Psoas muscle (tissue), 8 donors: ENCODE results near the gene ANKRD18B. TPM values are rescaled to one million over a fixed set of nuclear protein-coding genes. Genes with fewer than 3 reads are reported as not detected.
"Not testable (repeated sequence)": the region's sequence is repeated elsewhere in the genome, so short reads cannot be mapped to it uniquely, and the experiment has no call there.

Source experiments
- ATAC-seq, 4 donors: fragments of 200-7000 bp; cut with Tn5 transposase; one replicate each; pipeline ENCODE4 v1.9.1; 2020; ENCODE audit warnings: moderate library complexity in 3 of 4, mild to moderate bottlenecking in 2 of 4
- DNase-seq, 2 donors: peaks; one replicate each; pipeline ENCODE4 v3.0.0-alpha.2; 2020
- H3K27ac ChIP-seq: fragments of 200-600 bp; one replicate; pipeline ENCODE4 v1.8.0; 2022
- H3K27me3 ChIP-seq, 3 donors: fragments of 200-600 bp in 1 of 3; one replicate each; pipeline versions ENCODE4 v1.6.1 to v1.8.0; 2013 to 2022; ENCODE audit warnings: low read length in 2 of 3, mild to moderate bottlenecking in 2 of 3, moderate library complexity in 1 of 3; ENCODE audit not compliant: insufficient read depth in 3 of 3
- H3K36me3 ChIP-seq, 2 donors: fragments of 200-600 bp in 1 of 2; one replicate each; pipeline versions ENCODE4 v1.6.1 to v1.8.0; 2013 to 2022; ENCODE audit warnings: low read depth in 1 of 2, mild to moderate bottlenecking in 1 of 2, moderate library complexity in 1 of 2; ENCODE audit not compliant: insufficient read depth in 1 of 2
- H3K4me1 ChIP-seq: fragments of 200-600 bp; one replicate; pipeline ENCODE4 v1.8.0; 2022
- H3K4me3 ChIP-seq: fragments of 200-600 bp; one replicate; pipeline ENCODE4 v1.8.0; 2022; ENCODE audit warnings: mild to moderate bottlenecking
- H3K9me3 ChIP-seq: fragments of 200-600 bp; one replicate; pipeline ENCODE4 v1.8.0; 2022
- WGBS, 3 donors: extraction: QIAGEN DNeasy Blood & Tissue Kit; methylation state at CpG; one replicate each; pipeline versions ENCODE4 v1.1.6 to v1.1.7; 2013; 5-methylcytosine and 5-hydroxymethylcytosine counted together
- intact Hi-C, 2 donors: fragments of 100-400 bp; cut with DNase I; formaldehyde crosslinking; loops; one replicate each; pipeline versions ENCODE4 v1.11.0 to v1.14.2; 2022
- polyA plus RNA-seq, 3 donors: library from polyadenylated mRNA; stranded (reverse); fragments of 200-250 nt; gene quantifications; one replicate each; pipeline ENCODE4 v1.2.3, GENCODE V29; 2013
- total RNA-seq, 4 donors: library from RNA; stranded (reverse); fragmentation: NEBNext Ultra II Directional in 2 of 4; extraction: Animal tissue kit (Norgen Biotek cat#: 25700) in 2 of 4; gene quantifications; one replicate each; pipeline versions ENCODE4 v1.2.1 to v1.2.4, GENCODE V29; 2021 to 2023
- TF ChIP-seq, protein P1 (sequence below): fragments of 200-600 bp; IDR thresholded peaks from one replicate; pipeline ENCODE4 v1.8.0; 2022; ENCODE audit warnings: antibody characterized with exemption
- donor health status: healthy with polysubstance abuse.
- donor health status: DM: no; HTN: no; CAD: no; lungs with moderate emphysema.
- donor health status: Bipolar disorder and iron deficiency.
- donor health status: healthy.
- donor health status: DM: yes; HTN: yes; CAD: no.
- donor health status: DM: no; HTN: no; CAD: no.
- donor health status: DM: no; HTN: no; CAD: no.
- donor health status: DM: yes; HTN: yes; CAD: no.

The ANKRD18B gene
- total and polyA plus RNA-seq, 7 donors: 0.01 to 0.43 (median 0.25) TPM; not detected in 2

DNA sequence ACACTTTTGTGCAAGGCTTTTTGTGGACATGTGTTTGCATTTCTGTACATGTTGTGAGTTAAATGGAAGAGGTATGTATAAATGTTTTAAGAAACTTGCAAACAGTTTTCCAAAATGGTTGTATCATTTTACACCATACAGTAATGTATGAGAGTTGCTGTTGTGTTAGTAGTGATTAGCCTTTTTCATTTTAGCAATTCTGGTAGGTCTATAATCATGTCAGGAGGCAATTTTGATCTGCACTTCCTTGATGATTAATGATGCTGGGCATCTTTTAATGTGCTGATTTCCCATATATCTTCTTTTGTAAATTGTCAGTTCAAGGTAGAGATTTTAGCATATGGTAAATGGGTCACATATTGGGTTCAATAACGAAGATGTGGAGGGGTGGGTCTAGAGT, 87.3 kb downstream of the ANKRD18B start:
- Histone ChIP-seq H3K4me1 (no peaks in the 10 kb centered on the region), H3K27me3 (peaks cover 0 to 2% (median 0%) of the 10 kb centered on the region in 3 donors), H3K9me3 (no peaks in the 10 kb centered on the region), H3K4me3 (no peak overlapping the region), H3K27ac (no peak overlapping the region), H3K36me3 (no peaks in the 10 kb centered on the region)
- TF ChIP-seq, protein P1, sequence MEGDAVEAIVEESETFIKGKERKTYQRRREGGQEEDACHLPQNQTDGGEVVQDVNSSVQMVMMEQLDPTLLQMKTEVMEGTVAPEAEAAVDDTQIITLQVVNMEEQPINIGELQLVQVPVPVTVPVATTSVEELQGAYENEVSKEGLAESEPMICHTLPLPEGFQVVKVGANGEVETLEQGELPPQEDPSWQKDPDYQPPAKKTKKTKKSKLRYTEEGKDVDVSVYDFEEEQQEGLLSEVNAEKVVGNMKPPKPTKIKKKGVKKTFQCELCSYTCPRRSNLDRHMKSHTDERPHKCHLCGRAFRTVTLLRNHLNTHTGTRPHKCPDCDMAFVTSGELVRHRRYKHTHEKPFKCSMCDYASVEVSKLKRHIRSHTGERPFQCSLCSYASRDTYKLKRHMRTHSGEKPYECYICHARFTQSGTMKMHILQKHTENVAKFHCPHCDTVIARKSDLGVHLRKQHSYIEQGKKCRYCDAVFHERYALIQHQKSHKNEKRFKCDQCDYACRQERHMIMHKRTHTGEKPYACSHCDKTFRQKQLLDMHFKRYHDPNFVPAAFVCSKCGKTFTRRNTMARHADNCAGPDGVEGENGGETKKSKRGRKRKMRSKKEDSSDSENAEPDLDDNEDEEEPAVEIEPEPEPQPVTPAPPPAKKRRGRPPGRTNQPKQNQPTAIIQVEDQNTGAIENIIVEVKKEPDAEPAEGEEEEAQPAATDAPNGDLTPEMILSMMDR: no peak
- intact Hi-C loops: no loop called here
- ATAC-seq: no peak
- 63 to 76% (median 74%) methylated on average over 1 of the region's 1 CpG for WGBS, 3 donors
- no peak for DNase-seq

GRCh38 chr9:33612410-33612809, 88.4 kb downstream of the ANKRD18B start:
- H3K9me3 ChIP-seq, DNase-seq, intact Hi-C loops, H3K36me3 ChIP-seq, H3K27me3 ChIP-seq, H3K4me3 ChIP-seq, H3K27ac ChIP-seq, ATAC-seq, H3K4me1 ChIP-seq: not testable (repeated sequence)
- WGBS, 3 donors: 36 to 53% (median 40%) methylated on average over 2 of the region's 2 CpGs

DNA sequence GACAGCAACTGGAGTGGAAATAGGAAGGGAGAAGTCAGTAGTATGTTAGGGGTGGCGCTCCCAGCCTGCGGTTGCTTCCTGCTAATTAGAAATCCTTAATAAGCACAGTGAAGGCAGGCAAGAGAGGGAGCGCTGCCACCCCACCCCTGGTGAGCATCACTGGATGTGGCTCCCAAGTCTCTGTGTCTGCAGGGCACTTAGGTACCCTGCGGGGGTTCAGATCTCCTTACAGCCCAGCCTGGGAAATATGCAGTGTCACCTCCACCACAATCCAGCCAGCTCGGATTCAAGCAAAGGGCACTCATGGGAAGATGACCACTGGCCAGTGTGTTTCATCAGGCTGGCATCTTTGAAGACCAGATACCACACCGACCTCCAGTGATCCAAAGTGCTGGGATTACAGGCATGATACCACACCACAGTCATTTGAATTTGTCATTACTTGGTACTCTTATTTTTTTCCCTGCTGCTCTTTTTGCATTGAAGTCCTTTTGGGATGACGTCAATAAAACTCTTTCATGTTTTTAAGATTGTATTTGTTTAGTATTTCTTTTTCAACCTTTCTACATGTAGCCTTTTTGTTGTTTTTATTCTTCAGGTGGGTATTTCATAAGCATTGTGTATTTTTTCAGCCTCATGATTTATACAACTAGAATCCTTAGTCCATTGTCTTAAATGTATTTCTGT, 90.1 kb downstream of the ANKRD18B start:
- 86 to 88% (median 87%) methylated on average over 7 of the region's 7 CpGs for WGBS, 3 donors
- DNase-seq: no peak
- TF ChIP-seq, protein P1: no peak

DNA sequence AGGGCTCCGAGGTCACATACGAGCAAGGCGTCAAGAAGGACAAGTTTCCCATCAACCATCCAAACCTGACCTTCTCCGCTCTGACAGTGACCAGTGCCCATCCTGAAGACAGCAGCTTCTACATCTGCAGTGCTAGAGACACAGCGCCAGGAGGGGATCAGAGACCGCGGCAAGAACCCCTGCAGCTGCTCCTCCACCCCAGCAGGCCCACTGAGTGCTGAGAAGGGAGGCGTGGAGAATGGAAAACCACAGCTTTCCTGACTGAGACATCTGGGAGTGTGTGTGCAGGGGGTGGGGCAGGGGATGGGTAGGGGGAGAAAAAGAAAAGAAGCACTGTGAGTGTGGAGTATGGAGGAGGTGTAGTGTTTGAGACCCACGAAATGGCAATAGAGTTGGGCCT, 94.3 kb downstream of the ANKRD18B start:
- H3K27me3 ChIP-seq, H3K27ac ChIP-seq, intact Hi-C loops, H3K4me3 ChIP-seq, DNase-seq, H3K9me3 ChIP-seq, H3K36me3 ChIP-seq, ATAC-seq: not testable (repeated sequence)
- 84 to 89% (median 85%) methylated on average over 9 of the region's 9 CpGs for WGBS, 3 donors
- H3K4me1 ChIP-seq: peaks cover 16% of the 10 kb centered on the region

More for the DNA sequence above, 90.1 kb downstream of the ANKRD18B start:
- no peak overlapping the region for H3K27ac ChIP-seq
- no peak overlapping the region for H3K4me3 ChIP-seq
- peaks cover 0 to 2% (median 0%) of the 10 kb centered on the region in 3 donors for H3K27me3 ChIP-seq
- H3K36me3 ChIP-seq: no peaks in the 10 kb centered on the region
- no peak for ATAC-seq
- no peaks in the 10 kb centered on the region for H3K4me1 ChIP-seq
- intact Hi-C loops: no loop called here
- no peaks in the 10 kb centered on the region for H3K9me3 ChIP-seq

DNA sequence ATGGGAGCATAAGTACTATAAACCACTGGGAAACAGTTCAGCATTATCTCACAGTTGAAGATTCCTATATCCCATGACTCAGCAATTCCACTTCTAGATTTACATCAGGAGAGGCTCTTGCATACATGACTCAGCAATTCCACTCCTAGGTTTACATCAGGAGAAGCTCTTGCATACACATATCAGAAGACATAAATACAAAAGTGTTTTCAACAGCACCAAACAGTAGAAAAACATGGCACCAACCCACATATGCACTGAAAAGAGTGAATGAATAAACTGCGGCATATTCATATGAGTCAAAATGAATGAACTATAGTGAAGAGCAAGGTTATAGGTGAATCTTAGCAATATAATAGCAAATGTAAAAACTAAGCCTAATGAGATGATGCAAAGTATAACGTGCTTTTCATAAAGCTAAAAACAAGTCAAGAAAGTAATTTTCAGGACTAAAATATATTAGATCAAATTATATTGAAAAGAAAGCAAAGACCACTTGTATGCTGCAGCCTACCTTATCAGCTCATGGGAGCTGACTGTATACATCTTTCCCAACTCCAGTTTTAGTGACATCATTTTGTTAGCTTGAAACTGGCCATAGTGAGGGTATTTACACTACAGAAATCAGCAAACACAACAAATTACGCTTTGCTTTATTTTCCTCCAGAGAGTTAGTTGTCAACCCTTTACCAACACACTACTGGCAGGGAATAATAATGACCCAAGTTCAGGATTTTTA, 95.8 kb downstream of the ANKRD18B start:
- no peak overlapping the region for H3K4me3 ChIP-seq
- peaks cover 16% of the 10 kb centered on the region for H3K4me1 ChIP-seq
- TF ChIP-seq, protein P1: no peak
- ATAC-seq: no peak
- no peaks in the 10 kb centered on the region for H3K9me3 ChIP-seq
- 56 to 91% (median 58%) methylated on average over 3 of the region's 3 CpGs for WGBS, 3 donors
- intact Hi-C loops: loop anchor here in 1 of 2 donors (10.0 kb wide), 1 partner anchor 215 kb away; the partner anchor contains the start of gene AQP7
- H3K27me3 ChIP-seq: no peaks in the 10 kb centered on the region
- DNase-seq: no peak
- H3K27ac ChIP-seq: no peak overlapping the region
- no peaks in the 10 kb centered on the region for H3K36me3 ChIP-seq
